ENCODE measurements around the gene TMEM150C. TPM values are rescaled to one million over a fixed set of nuclear protein-coding genes. Genes with fewer than 3 reads are reported as not detected.

TMEM150C gene
- total RNA-seq, 2 experiments from 2014 or later: not detected

DNA sequence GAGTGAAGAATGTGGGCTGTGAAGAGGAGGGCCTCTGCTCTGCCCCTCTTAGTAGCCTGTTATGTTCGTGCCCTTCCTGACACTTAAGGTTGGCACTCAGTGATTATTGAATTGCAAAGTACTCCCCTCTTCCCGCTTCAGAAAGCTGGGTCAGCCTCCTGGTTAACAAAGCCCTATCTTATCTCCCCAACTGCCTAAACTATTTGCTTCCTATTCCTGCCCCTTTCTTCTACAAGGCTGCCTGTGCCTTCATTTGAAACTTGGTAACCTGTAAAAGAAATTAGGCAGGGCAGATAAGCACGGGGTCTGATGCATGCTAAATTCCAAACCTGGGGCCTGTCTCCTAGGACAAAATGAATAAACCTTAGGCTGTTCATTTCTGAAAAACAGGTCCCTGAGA, 23.1 kb upstream of the TMEM150C start:
- CTCF ChIA-PET: no interaction called here
- Mint-ChIP-seq H3K27ac (no peak overlapping the region), H3K4me1 (ENCODE audit: low read depth) (no peaks in the 10 kb centered on the region)

DNA sequence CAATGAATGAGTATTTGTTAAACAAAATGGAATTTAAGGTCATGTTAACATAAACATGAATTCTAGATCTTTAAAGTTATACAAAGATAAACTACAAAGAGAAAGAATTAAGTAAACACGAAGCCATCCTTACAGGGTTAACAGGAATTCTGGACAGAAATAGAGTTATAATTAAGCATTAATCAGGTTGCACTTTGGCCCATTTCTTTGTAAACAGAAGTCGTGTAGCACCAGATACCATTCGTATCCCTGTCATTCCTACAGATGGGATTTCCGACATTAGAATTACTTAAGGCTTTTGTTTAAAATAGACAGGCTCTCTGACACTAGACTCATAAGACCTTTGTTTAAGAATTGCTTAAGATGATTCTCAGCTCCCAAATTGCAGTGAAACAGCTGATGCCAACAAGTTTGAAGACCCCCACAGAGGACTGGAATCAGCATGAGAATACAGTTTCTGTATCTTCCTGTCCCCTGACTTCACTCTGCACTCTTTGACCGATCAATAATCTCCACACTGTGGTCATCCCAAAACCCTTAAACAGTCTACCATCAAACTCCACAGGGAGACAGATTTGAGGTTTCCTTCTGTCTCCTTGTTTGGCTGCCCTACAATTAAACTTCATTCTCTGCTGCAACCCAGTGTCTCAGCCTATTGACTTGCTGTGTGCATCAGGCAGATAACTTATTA, 22.3 kb upstream of the TMEM150C start:
- no peak for ATAC-seq (ENCODE audit: poor library complexity)
- H3K4me3 ChIP-seq (ENCODE audit: low read length): no peak overlapping the region
- peaks cover 0 to 3% of the 10 kb centered on the region in 2 experiments for H3K27me3 ChIP-seq (ENCODE audit: control insufficient read depth in 1 of 2, insufficient read depth in 2 of 2, low read length in 2 of 2)
- ChIA-PET POLR2A (no interaction called here), CTCF (no interaction called here)
- TF ChIP-seq, protein P1, sequence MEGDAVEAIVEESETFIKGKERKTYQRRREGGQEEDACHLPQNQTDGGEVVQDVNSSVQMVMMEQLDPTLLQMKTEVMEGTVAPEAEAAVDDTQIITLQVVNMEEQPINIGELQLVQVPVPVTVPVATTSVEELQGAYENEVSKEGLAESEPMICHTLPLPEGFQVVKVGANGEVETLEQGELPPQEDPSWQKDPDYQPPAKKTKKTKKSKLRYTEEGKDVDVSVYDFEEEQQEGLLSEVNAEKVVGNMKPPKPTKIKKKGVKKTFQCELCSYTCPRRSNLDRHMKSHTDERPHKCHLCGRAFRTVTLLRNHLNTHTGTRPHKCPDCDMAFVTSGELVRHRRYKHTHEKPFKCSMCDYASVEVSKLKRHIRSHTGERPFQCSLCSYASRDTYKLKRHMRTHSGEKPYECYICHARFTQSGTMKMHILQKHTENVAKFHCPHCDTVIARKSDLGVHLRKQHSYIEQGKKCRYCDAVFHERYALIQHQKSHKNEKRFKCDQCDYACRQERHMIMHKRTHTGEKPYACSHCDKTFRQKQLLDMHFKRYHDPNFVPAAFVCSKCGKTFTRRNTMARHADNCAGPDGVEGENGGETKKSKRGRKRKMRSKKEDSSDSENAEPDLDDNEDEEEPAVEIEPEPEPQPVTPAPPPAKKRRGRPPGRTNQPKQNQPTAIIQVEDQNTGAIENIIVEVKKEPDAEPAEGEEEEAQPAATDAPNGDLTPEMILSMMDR (IDR thresholded peaks at IDR 0.05): no peak
- H3K36me3 Mint-ChIP-seq (ENCODE audit: low read depth): no peaks in the 10 kb centered on the region
- no peaks in the 10 kb centered on the region for H3K36me3 ChIP-seq (ENCODE audit: insufficient read depth, low read length)
- no peak overlapping the region for H3K27ac Mint-ChIP-seq
- no peak overlapping the region for H3K4me3 Mint-ChIP-seq
- H3K4me1 ChIP-seq (ENCODE audit: insufficient read depth, low read length): no peaks in the 10 kb centered on the region
- no peaks in the 10 kb centered on the region for H3K9me3 Mint-ChIP-seq
- H3K4me1 Mint-ChIP-seq (ENCODE audit: low read depth): no peaks in the 10 kb centered on the region
- intact Hi-C loops (cut with DNase I, micrococcal nuclease): no loop called here
- no peak for DNase-seq
- H3K9me3 ChIP-seq (ENCODE audit: control insufficient read depth in 1 of 2, insufficient read depth in 1 of 2, low read length in 2 of 2): no peaks in the 10 kb centered on the region
- H3K27me3 Mint-ChIP-seq: peaks cover 4% of the 10 kb centered on the region
- H3K27ac ChIP-seq (ENCODE audit: low read depth in 1 of 2, low read length in 2 of 2): no peak overlapping the region

More for the DNA sequence above, 23.1 kb upstream of the TMEM150C start:
- peaks cover 0 to 5% of the 10 kb centered on the region in 2 experiments for H3K27me3 ChIP-seq (ENCODE audit: control insufficient read depth in 1 of 2, insufficient read depth in 2 of 2, low read length in 2 of 2)
- H3K4me1 ChIP-seq (ENCODE audit: insufficient read depth, low read length): no peaks in the 10 kb centered on the region
- no peak overlapping the region for H3K4me3 Mint-ChIP-seq
- ATAC-seq (ENCODE audit: poor library complexity) (no peak), DNase-seq (no peak)
- intact Hi-C loops (cut with DNase I, micrococcal nuclease): no loop called here
- peaks cover 8% of the 10 kb centered on the region for H3K27me3 Mint-ChIP-seq
- no peak overlapping the region for H3K27ac ChIP-seq (ENCODE audit: low read depth in 1 of 2, low read length in 2 of 2)
- POLR2A ChIA-PET: no interaction called here
- no peaks in the 10 kb centered on the region for H3K36me3 Mint-ChIP-seq (ENCODE audit: low read depth)
- no peaks in the 10 kb centered on the region for H3K36me3 ChIP-seq (ENCODE audit: insufficient read depth, low read length)
- TF ChIP-seq, protein P1 (IDR thresholded peaks at IDR 0.05): no peak
- H3K4me3 ChIP-seq (ENCODE audit: low read length): no peak overlapping the region
- H3K9me3 ChIP-seq (ENCODE audit: control insufficient read depth in 1 of 2, insufficient read depth in 1 of 2, low read length in 2 of 2): no peaks in the 10 kb centered on the region
- no peaks in the 10 kb centered on the region for H3K9me3 Mint-ChIP-seq

DNA sequence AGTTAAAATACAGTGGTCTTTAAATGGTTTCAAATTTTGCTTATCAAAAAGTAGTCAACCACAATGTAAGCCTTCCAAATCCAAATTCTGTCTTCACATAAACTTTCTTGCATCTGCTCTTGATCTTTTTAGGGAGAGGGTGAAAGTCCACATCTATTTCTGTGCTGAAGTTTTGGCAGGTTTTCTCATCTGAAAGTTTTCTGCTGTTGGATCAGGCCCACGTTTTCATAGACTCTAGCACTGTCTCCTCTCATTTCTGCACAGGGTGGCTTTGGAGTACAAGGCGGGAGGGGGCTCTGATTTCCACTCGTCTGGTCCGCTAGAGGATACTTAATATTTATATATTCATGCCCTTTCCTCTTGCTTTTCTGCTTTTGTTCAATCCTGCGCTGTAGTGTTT, 18.1 kb upstream of the TMEM150C start:
- H3K4me3 Mint-ChIP-seq: no peak overlapping the region
- H3K9me3 Mint-ChIP-seq: no peaks in the 10 kb centered on the region
- no peak for ATAC-seq (ENCODE audit: poor library complexity)
- Histone ChIP-seq H3K9me3 (ENCODE audit: control insufficient read depth in 1 of 2, insufficient read depth in 1 of 2, low read length in 2 of 2) (no peaks in the 10 kb centered on the region), H3K27ac (ENCODE audit: low read depth in 1 of 2, low read length in 2 of 2) (no peak overlapping the region), H3K27me3 (ENCODE audit: control insufficient read depth in 1 of 2, insufficient read depth in 2 of 2, low read length in 2 of 2) (no peaks in the 10 kb centered on the region), H3K36me3 (ENCODE audit: insufficient read depth, low read length) (no peaks in the 10 kb centered on the region), H3K4me3 (ENCODE audit: low read length) (no peak overlapping the region), H3K4me1 (ENCODE audit: insufficient read depth, low read length) (no peaks in the 10 kb centered on the region)
- no peak overlapping the region for H3K27ac Mint-ChIP-seq
- H3K4me1 Mint-ChIP-seq (ENCODE audit: low read depth): no peaks in the 10 kb centered on the region
- ChIA-PET POLR2A (no interaction called here), CTCF (no interaction called here)
- TF ChIP-seq, protein P1 (IDR thresholded peaks at IDR 0.05): no peak
- intact Hi-C loops (cut with DNase I, micrococcal nuclease): no loop called here
- peaks cover 4% of the 10 kb centered on the region for H3K27me3 Mint-ChIP-seq
- no peak for DNase-seq
- H3K36me3 Mint-ChIP-seq (ENCODE audit: low read depth): no peaks in the 10 kb centered on the region

Measured in CD4-positive, alpha-beta T cell (primary cell).